Stimulated activated CD8-positive, alpha-beta memory T cell treated with anti-CD3 and anti-CD28 coated beads, Interleukin-7, amount 100 ng/mL, for 1 hour (primary cell): ENCODE results near the gene CERS6.
"Not testable (repeated sequence)": the region's sequence is repeated elsewhere in the genome, so short reads cannot be mapped to it uniquely, and the experiment has no call there.

Experiments
- DNase-seq, 2 donors: peaks; one replicate each; pipeline ENCODE4 v3.0.0-alpha.2; 2020; ENCODE audit warnings: low read depth in 2 of 2

The CERS6 gene

GRCh38 chr2:168641636-168642035 is 185.6 kb downstream of the CERS6 start:
- no peak for DNase-seq

GRCh38 chr2:168642873-168643272 is 186.8 kb downstream of the CERS6 start:
- no peak for DNase-seq

DNA sequence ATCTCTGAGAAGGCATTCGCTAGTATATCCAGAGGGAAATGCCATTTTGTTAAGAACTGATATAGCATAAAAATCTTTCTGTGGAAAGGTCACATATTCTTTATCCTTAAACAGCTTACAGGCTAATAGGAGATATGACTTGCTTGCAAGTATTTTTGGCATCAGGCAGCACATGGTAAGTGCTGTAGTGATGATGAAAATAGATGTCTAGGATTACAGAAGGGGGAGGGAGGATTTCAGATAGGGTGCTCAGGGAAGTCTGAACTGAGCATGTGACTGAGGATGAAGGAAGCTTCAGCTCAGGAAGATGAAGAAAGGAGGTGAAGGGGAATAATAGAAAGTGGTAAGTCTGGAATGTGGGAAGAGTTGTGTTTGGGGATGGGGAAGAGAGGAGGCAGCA is 187.9 kb downstream of the CERS6 start:
- no peak for DNase-seq

DNA sequence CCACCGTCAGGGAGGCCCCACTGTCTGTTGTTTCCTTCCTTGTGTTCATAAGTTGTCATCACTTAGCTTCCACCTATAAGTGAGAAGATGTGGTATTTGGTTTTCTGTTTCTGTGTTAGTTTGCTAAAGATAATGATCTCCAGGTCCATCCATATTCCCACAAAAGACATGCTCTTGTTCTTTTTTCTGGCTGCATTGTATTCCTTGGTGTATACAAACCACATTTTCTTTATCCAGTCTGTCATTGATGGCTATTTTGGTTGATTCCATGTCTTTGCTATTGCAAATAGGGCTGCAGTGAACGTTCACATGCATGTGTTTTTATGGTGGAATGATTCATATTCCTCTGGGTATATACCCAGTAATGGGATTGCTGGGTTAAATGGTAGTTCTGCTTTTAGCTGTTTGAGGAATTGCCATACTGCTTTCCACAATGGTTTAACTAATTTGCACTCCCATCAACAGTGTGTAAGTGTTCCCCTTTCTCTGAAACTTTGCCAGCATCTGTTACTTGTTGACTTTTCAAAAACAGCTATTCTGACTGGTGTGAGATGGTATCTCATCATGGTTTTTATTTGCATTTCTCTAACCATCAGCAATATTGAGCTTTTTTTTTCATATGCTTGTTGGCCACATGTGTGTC is 189.7 kb downstream of the CERS6 start:
- no peak for DNase-seq

DNA sequence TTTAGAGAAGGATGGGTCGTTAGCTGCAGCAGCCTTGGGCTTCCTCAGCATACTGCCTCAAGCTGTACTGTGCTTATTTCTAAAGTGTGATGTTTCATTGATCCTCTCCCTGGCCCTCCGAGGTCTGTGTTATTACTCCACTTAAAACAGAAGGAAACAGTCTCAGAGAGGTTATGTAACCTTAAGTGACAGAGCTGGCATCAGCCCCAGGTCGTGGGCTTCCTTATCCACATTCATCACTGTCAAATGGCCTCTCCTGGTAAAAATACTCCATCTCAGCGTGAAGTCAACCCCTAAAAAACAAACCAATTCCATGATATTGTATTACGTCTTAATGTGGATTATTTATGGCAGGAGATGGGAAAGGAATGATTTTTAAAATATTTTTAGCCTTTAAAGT is 193.0 kb downstream of the CERS6 start:
- DNase-seq, result no peak

- DNase-seq, result no peak
These were observed 193.5 kb downstream of the CERS6 start for GRCh38 chr2:168649562-168649961.

- DNase-seq, result no peak
These were observed 194.1 kb downstream of the CERS6 start for GRCh38 chr2:168650139-168650538.

DNA sequence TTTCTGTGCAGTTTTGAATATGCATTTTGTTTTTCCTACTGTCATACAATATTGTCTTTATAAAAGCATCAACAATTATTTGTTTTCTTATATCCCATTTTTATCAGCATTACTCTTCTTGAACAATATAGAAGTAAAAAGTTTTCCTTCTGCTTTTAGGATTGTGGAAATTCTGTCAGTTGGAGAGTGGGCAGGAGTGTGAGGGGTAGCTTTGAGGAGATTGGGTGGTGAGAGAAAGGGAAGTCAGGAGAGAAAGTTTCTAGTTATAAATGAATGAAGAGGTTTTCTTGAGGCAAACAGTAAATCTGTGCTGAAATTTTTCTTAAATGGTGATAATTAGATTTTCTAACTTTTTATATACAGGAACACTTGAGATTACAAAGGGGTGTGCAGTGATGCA is 194.7 kb downstream of the CERS6 start:
- DNase-seq, result no peak

DNA sequence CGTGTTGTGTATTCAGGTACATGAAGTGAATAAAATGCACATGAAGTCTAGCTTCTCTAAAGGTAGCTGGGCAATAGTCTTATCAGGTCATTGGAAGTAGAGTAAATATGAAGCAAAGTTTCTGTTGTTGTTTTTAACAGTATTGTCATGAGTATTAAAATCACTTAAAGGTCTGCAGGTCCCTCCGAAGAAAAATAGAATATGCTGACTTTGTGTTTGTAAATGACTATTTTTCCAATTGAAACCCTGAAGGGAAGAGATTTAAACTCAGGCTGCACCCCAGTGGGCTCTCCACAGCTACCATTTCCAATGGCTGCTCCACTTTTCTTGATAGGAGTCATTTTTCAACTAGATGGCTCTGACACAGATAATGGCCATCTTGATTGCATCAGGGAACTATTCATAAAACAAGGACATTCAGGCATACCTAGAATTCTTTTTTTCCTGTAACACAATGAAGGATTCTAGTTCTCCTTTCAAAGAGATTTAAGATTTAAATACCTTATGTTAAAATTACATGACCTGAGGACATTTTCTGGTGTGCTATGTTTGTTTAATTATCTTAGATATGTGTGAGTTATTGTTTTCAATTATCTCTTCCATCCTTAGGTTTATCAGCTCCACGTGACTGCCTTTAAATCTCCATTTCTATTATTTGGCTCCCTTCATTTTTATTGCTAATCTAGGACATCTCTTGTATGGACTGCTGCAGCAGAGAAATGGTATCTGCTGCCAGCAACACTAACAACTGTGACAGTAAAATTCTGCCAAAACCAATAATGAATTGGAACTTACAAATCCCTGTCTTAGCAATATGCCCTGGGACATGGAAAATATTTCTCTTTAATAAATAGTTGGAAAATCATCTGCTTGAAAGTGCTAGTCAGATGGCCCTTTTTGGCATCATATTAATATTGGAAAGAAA is 197.2 kb downstream of the CERS6 start:
- no peak for DNase-seq

GRCh38 chr2:168654705-168655104 is 198.6 kb downstream of the CERS6 start:
- DNase-seq, result no peak

- no peak for DNase-seq
These were observed 199.1 kb downstream of the CERS6 start for GRCh38 chr2:168655207-168655606.

GRCh38 chr2:168657378-168657777 is 201.3 kb downstream of the CERS6 start:
- DNase-seq, result not testable (repeated sequence)

GRCh38 chr2:168658706-168659105 is 202.6 kb downstream of the CERS6 start:
- no peak for DNase-seq

- DNase-seq, result no peak
These were observed 205.1 kb downstream of the CERS6 start for GRCh38 chr2:168660870-168661862.

DNA sequence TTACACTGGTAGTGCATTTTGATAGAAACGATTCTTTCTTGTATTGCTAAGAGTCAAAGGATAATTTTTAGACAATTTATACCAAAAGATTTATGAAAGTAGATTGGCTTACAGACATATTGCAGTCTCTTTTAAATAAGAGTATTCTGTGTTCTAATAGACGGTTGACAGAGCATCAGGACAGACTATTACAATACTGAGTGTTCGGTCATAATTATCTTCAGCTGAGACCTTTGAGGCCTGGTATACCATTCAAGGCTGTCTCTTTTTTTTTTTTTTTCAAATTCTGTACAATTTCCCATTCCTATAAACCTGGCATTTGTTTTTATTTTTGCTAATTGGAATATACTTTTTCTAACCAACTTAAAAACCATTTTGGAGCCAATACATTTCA is 205.8 kb downstream of the CERS6 start:
- DNase-seq, result no peak

GRCh38 chr2:168662651-168663208 is 206.7 kb downstream of the CERS6 start:
- no peak for DNase-seq

GRCh38 chr2:168663993-168664392 is 207.9 kb downstream of the CERS6 start:
- no peak for DNase-seq

GRCh38 chr2:168664715-168665114 is 208.6 kb downstream of the CERS6 start:
- not testable (repeated sequence) for DNase-seq

DNA sequence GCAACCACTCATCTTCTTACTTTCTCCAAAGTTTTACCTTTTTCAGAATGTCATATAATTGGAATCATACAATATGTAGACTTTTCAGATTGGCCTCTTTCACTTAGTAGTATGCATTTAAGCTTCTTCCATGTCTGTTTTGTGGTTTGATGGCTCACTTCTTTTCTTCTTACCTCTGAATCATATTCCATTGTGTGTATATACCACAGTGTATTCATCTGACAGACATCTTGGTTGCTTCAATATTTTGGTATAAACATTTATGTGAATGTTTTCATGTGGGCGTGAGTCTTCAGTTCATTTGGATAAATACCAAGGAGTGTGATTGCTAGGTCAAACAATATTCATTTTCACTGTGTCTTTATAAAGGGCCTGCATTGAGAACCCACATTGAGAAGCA is 210.3 kb downstream of the CERS6 start:
- DNase-seq, result no peak

- no peak for DNase-seq
These were observed 211.1 kb downstream of the CERS6 start for GRCh38 chr2:168667156-168667555.

DNA sequence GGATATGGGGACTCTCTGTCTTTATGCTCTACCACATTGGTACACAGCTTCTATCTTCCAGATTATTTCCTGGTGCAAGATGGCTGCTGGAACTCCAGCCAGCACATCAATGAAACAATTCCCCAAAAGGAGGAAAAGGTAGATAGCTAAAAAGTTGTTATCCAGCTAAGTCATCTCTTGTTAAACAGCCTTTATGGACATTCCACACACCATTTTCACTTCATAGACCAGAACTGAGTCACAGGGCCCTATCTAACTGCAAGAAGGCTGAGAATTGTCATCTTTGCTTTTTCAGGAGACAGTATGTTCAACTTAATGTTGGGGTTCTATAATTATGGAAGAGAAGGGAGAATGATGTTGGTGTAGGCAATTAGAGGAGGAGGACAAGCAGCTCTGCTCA is 213.1 kb downstream of the CERS6 start:
- DNase-seq, result no peak

GRCh38 chr2:168670478-168670877 is 214.4 kb downstream of the CERS6 start:
- DNase-seq, result no peak
